ENCODE data around the gene TNFAIP8.

TNFAIP8 gene

DNA sequence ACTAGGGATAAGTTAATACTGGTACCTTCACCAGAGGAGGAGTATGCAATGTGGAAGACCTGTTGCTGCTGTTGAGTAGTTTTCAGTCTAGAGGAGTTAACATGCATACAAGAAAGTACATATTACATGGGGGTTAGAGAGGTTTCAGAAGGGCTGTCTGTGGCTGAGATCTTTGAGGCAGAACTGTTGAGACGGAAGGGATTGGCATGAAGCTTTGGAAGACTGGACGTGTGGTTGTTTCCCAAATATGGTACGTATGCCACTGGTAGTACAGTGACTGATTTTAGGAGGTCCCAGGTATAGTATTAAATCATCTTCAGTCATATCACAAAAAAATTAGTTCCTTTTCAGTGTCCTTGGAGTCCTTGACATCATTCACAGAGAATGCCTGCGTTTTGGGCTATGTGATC is 17.6 kb downstream of the TNFAIP8 start:
- DNase-seq: no peak

DNA sequence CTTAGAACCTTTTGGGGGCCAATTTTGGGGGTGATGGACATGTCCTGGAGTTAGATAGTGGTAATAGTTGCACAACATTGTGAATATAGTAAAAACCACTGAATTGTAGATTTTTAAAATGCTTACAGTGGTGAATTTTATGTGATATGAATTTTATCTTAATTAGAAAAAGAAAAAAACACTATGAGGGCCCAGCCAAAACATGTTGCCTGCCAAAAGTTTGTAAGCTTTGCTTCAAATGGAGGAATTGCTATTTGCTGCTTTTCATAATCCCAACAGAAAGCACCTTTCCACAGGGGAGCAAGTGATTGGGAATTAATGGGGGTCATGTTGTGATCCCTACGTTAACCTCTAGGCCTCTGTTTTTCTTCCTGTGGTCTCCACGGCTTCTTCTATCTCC is 19.1 kb downstream of the TNFAIP8 start:
- no peak for DNase-seq

DNA sequence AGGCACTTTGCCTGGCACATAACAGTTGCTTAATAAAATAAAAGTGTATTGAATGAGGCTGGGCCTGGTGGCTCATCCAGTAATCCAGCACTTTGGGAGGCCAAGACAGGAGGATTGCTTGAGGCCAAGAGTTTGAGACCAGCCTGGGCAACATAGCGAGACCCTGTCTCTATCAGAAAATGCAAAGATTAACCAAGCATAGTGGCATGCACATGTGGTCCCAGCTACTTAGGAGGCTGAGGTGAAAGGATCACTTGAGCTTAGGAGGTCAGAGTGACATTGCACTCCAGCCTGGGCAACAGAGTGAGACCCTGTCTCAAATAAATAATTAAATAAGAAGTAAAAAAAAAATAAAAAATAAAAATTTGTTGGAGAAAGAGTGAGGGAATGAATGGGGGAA is 21.2 kb downstream of the TNFAIP8 start:
- no peak for DNase-seq

DNA sequence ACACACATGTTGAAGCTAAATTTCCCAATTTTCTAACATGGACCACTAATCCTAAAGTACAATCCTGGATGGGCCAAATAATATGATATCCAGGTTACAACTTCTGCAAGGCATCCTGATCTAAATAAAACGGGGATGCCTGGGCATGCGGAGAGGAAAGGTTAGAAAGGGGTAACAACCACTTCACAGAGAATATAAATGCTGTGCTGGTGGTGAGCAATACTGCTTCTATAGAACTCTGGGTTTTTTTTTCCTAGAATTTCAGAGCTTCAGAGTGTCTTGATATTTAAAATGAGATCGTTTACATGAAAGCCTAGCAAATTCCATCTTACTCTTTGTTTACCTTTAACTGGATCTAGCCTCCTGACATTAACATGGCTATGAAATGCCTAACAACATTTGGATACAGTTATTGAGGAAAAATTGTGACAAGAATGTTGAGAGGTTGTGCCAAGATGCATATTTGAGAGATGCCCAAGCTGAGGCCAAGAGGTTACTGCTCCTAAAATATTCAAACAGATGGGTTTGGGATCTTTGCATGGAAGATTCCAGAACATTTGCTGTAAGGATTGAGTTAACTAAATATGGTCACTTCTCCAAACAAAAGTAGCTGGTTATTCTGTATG is 22.4 kb downstream of the TNFAIP8 start:
- DNase-seq: no peak

DNA sequence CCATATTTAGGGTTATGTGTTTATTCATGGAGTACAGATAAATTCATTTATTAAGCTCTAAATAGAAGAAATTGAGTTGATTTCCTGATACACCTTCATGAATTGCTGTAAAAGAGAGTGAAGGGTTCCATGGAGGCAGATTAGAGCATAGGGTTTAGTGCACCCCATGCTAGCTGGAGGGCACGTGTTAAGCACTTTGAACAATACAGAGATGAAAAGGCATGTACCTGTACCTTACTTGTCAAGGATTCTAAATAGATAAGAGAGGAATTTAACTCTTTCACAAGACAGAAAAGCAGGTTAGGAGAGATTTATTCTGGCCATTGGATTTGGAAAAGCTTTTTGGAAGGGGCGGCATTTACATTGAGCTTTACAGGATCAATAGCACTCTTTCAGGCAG is 23.3 kb downstream of the TNFAIP8 start:
- DNase-seq: no peak

DNA sequence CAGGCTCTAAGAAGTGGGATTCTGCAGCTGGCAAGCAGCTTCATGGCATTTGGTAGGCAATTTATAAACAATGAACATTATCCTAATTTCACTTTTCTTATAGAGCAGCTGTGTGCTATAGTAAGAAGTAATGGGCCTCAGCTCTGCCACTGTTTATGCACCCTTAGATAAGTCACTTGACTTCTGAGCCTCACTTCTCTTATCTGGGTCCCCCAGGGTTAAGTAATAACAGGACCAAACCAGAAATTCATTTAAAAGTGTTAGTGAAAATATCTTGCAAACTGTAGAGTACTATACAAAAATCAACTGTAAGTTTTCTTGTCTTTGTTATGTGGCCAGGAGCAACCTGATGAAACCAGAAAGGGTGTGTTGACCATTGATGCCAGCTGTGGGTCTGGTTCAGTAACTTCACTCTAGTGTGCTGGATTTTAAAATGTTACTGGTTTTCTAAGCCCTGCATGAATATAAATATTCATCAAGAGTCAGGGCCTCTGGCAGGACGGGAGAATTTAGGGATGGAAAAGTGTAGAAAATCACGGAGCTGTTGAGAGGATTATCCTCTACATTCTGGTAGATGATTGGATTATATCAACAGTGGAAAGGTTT is 24.2 kb downstream of the TNFAIP8 start:
- no peak for DNase-seq

- no peak for DNase-seq
Observed at GRCh38 chr5:119382169-119382568, 26.4 kb downstream of the TNFAIP8 start.

GRCh38 chr5:119383008-119383407 is 27.2 kb downstream of the TNFAIP8 start:
- no peak for DNase-seq

- DNase-seq: no peak
Observed at GRCh38 chr5:119385136-119385535, 29.3 kb downstream of the TNFAIP8 start.

GRCh38 chr5:119385536-119386128 is 29.8 kb downstream of the TNFAIP8 start:
- DNase-seq: no peak

DNA sequence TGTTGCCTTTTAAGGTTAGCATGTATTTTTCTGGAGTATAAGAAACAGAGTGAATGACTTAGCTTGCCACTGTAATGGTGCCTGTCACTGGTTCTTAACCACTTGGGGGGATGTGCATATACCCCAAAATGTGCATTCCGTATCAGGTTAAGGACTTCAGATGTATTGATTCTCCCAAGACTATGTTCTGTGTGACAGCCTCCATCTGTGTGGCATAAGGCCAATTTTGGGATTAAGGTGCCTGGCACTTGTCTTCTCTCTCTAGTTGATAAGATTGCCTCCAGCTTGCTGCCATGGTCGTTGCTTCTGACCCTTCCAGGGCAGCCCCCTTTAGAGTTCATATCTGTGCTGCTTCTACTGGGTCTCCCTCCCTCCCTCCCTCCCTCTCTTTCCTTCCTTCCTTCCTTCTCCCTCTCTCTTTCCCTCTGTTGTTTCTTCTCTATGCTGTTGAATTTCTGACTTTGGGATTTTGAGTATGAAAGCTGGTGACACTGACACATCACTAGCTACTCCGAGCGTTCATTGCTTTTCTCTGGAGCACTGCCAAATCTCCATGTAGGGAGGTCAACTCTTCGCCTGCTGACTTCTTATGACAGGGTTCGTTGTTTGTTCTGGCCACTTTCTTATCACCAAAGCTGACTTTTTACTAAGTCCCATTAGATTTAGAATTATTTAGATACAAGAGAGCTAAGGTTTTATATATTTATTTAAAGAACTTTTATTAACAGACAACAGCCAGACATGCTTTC is 31.0 kb downstream of the TNFAIP8 start:
- DNase-seq: no peak

DNA sequence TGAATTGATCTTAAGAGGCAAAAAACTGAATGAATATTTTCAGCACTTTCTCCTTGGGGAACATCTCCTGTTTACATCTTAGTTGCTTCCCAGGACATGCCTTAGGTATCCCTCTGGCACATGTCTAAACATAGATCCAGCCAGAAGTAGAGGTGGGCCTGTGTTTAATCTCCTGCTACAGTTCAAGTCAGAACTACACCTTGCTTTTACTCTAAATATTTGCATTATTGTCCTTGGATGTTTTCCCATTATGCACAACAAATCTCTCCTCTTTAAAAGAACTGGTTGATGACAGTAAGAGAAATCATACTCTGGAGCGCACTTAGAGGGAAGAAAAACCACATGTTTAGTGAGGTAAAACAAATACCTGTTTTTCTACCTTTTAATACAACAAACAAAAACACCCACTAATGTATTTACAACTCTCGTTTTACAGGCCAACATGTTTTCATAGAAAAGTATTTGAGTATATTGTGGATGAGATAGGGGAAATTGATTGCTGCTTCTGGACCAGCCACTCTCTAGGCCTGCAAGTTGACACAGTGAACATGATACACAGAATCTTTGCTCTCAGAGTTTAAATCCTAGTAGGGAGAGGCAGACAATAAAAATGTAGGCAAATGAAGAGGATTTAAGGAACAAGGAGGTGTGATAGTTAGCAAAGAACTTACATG is 32.3 kb downstream of the TNFAIP8 start:
- DNase-seq: no peak

DNA sequence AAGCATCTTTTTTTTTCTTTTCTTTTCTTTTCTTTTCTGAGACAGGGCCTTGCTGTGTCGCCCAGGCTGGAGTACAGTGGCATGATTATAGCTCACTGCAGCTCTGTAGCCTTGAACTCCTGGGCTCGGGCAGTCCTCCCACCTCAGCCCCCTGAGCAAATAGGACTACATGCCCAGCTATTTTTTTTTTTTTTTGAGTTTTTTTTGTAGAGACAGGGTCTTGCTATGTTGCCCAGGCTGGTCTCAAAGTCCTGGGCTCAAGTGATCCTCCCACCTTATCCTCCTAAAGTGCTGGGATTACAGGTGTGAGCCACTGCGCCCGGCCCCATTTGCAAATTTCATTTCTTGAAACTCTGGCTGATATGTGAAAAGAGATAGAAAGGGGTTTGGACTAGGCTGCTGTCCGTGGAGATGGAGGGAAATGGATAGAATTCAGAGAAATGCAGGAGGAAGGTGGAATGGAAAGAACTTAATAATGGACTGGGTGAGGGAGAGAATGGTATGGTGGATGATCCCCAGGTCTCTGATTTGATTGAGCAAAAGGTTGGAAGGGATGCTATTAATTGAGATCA is 32.9 kb downstream of the TNFAIP8 start:
- DNase-seq: no peak

DNA sequence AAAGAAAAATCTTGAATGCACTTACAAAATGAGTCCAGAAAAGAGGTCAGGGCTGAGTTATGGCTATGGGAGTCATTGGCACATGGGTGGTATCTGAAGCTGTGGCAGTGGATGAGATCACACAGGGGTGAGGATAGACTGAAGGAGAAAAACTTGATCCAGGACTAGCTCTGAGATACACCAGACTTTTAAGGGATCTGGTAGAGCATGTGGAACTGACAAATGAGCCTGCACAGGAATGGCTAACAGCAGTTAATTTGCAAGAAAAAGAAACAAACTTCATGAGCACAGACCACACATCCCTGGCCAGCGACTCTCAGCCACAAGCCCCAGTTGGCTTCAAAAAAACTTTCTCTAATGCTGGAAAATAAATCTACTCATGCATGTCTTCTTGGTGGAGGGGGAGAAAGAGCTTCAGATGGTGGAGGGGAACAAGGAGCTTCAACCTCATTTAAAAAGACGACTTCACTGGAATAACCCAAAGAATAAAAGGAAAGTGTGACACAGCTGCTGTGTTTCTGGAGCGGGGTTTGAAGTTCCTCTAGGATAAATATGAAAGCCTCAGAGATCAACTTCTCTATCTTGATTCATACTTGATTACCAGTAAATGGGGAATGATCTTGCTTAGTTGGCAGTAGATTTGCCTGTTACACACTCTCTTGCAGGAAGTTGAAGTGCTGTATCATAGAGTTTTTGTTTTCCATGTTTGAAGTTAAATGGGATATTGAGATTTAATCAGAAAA is 33.6 kb downstream of the TNFAIP8 start:
- DNase-seq: no peak

- no peak for DNase-seq
Observed at GRCh38 chr5:119390404-119390803, 34.6 kb downstream of the TNFAIP8 start.

DNA sequence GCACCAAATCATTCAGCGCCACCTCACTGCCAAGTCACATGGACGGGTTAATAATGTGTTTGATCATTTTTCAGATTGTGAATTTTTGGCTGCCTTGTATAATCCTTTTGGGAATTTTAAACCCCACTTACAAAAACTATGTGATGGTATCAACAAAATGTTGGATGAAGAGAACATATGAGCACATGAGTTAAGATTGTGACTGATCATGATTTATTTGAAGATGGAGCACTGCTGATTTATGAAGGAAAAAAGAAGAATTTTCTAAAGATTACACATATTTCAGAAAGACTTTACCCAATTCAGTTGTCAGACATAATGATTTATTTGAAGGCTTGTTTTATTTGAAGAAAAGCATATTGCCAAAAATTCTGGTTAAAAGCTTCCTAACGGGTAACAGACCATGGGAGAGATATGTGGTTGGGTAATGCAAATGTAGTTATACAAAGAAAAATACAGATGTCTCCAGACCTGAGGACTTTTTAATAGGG is 37.4 kb downstream of the TNFAIP8 start:
- no peak for DNase-seq

- DNase-seq: no peak
Observed at GRCh38 chr5:119393746-119394145, 37.9 kb downstream of the TNFAIP8 start.

GRCh38 chr5:119395080-119395836 is 39.4 kb downstream of the TNFAIP8 start:
- DNase-seq: no peak

DNA sequence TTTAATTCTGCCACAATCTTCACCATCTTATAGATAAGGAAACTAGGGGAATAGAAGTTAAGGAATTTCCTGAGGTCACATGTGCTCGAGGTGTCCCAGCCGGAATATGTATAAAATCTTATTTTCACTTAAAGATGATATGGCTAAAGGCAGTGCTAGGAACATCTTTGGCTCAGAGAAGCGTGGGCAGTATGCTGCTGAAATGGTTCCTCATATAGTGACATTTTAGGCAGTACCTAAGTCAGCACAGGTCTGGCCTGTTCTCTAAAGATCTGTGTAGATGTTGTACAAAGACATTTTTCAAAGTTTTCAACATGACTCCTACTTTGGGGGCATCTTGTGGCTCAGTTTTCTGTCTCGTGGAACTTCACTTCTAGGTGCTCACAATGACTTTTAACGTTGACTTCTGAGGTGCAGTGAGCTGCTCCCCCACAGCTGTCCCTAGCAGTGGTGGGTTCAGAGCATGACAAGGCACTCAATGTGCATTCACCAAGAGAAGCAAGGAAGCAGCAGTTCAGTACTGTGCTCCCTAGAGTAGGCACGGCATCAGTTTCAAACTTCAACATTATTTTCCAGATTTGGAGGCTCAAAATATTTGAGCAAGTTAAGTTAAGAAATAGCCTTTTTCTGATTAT is 40.3 kb downstream of the TNFAIP8 start:
- DNase-seq: no peak

DNA sequence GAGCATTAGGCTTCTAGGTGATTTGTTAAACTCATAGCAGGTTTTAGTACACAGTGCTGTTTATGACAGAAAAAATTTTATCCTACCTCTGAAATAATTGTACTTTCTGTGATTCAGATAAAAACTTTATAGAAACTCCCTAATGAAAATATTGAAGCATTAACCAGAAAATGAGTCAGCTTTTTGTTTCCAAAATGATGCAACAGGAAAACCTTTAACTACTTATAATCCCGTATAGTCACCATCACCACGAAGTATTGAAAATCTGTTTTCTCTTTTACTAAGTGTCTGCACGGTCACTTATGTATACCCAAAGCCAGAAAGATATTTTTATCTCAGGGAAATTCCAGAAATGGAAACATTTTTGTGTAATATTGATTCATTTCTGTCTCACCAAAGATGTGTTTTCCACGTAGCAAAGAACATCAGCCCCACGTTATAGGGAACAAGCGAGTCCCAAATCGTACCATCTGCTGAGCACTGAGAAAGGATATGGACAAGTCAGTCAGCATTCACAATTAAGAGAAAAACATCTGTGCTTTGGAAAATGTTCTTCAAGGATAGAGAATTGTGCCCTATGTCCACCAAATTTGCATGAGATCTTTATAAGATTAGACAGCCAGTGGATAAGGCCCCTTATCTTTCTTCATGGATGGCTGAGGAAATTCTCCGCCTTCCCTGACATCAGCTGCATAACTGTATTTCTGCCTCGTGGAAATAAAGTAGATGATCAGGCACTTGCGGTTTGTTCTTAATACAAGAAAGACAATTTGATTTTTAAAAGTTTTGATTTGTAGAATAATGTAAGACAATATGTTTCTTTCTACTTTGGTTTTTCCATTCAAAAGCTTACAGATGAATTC is 41.9 kb downstream of the TNFAIP8 start:
- no peak for DNase-seq
